SK-N-SH (cell line): ENCODE data around the gene SF3A1. TPM values are rescaled to one million over a fixed set of nuclear protein-coding genes. Genes with fewer than 3 reads are reported as not detected.

Experiments
- CTCF ChIA-PET: fragments of 300-600, 350-600 bp; formaldehyde crosslinking; extraction: SDS; loops from one replicate; lab custom pipeline; 2021; lab: Yijun Ruan, JAX
- POLR2A ChIA-PET: fragments of 350-600 bp; sonication (Branson Sonifier 250); formaldehyde crosslinking; extraction: SDS; loops from one replicate; lab custom pipeline; 2020; ENCODE audit warnings: antibody characterized with exemption, inconsistent platforms; lab: Yijun Ruan, JAX
- DNase-seq: peaks from one replicate; pipeline ENCODE4 v3.0.0; 2012
- H2AFZ ChIP-seq: fragments of 200-600 bp; sonication (generic); 2 replicates; pipeline ENCODE4 v1.8.1; 2016; ENCODE audit warnings: antibody characterized with exemption, mild to moderate bottlenecking, low read depth
- H3F3A ChIP-seq: fragments of 200-600 bp; sonication (generic); replicated peaks from 2 replicates; pipeline ENCODE3; 2016; ENCODE audit warnings: antibody characterized with exemption, mild to moderate bottlenecking; ENCODE audit not compliant: insufficient read depth
- H3K27ac ChIP-seq, 2 experiments: fragments of 200-500 bp in 1 of 2; fragments of 200-600 bp in 1 of 2; sonication (Bioruptor generic) in 1 of 2; sonication (generic), shearing (Covaris generic) in 1 of 2; 2 replicates each; pipeline versions ENCODE4 v1.5.1 to v1.6.1; 2014 to 2016; ENCODE audit warnings: low read depth in 2 of 2, inconsistent platforms in 1 of 2, low read length in 1 of 2, mild to moderate bottlenecking in 1 of 2, mixed read lengths in 1 of 2
- H3K27me3 ChIP-seq: fragments of 200-600 bp; sonication (generic), shearing (Covaris generic); 2 replicates; pipeline ENCODE4 v1.6.1; 2016; ENCODE audit warnings: mixed run types; ENCODE audit not compliant: insufficient read depth
- H3K36me3 ChIP-seq, 2 experiments: fragments of 200-500 bp in 1 of 2; fragments of 200-600 bp in 1 of 2; sonication (Bioruptor generic) in 1 of 2; sonication (generic) in 1 of 2; replicated peaks in 1 of 2; 2 replicates each; pipeline versions ENCODE3 to v1.5.1; 2014 to 2016; ENCODE audit warnings: low read length in 1 of 2, mild to moderate bottlenecking in 1 of 2; ENCODE audit not compliant: insufficient read depth in 2 of 2, control insufficient read depth in 1 of 2
- H3K4me1 ChIP-seq, 2 experiments: fragments of 200-500 bp in 1 of 2; fragments of 200-600 bp in 1 of 2; sonication (Bioruptor generic) in 1 of 2; sonication (generic), shearing (Covaris generic) in 1 of 2; 2 replicates each; pipeline versions ENCODE4 v1.5.1 to v1.6.1; 2014 to 2016; ENCODE audit warnings: low read depth in 1 of 2, low read length in 1 of 2, mixed run types in 1 of 2; ENCODE audit not compliant: insufficient read depth in 2 of 2, control insufficient read depth in 1 of 2
- H3K4me2 ChIP-seq: fragments of 200-600 bp; sonication (generic), shearing (Covaris generic); 2 replicates; pipeline ENCODE4 v1.6.1; 2017; ENCODE audit warnings: mixed run types
- H3K4me3 ChIP-seq, 2 experiments: fragments of 200-500 bp in 1 of 2; fragments of 200-600 bp in 1 of 2; sonication (Bioruptor generic) in 1 of 2; sonication (generic), shearing (Covaris generic) in 1 of 2; 2 replicates each; pipeline versions ENCODE4 v1.5.1 to v1.8.1; 2014 to 2016; ENCODE audit warnings: low read depth in 2 of 2, inconsistent platforms in 1 of 2, low read length in 1 of 2, mild to moderate bottlenecking in 1 of 2, mixed read lengths in 1 of 2, moderate library complexity in 1 of 2
- H3K79me2 ChIP-seq: fragments of 200-600 bp; sonication (generic); 2 replicates; pipeline ENCODE4 v1.8.1; 2017; ENCODE audit warnings: mild to moderate bottlenecking; ENCODE audit not compliant: insufficient read depth
- H3K9ac ChIP-seq: fragments of 200-600 bp; sonication (generic); 2 replicates; pipeline ENCODE4 v1.6.1; 2017; ENCODE audit warnings: mixed run types
- H3K9me2 ChIP-seq: fragments of 200-600 bp; sonication (generic); 2 replicates; pipeline ENCODE4 v1.6.1; 2017; ENCODE audit warnings: mixed run types
- H3K9me3 ChIP-seq: fragments of 200-600 bp; sonication (generic); 2 replicates; pipeline ENCODE4 v1.6.1; 2017; ENCODE audit warnings: mixed run types, mild to moderate bottlenecking, moderate library complexity
- H4K20me1 ChIP-seq: fragments of 200-600 bp; sonication (generic); 2 replicates; pipeline ENCODE4 v1.6.1; 2017; ENCODE audit warnings: mild to moderate bottlenecking, mixed run types; ENCODE audit not compliant: insufficient read depth
- CHD2 ChIP-seq: fragments of 150-350 bp; IDR thresholded peaks from 2 replicates; pipeline ENCODE4 v1.6.1; 2018; ENCODE audit warnings: low read length; ENCODE audit not compliant: partially characterized antibody
- ELF1 ChIP-seq: IDR thresholded peaks from 2 replicates; pipeline ENCODE4 v1.4.0; 2012
- EZH2phosphoT487 ChIP-seq: fragments of 200-600 bp; sonication (generic); IDR thresholded peaks from 2 replicates; pipeline ENCODE4 v1.6.1; 2017; ENCODE audit warnings: low read depth, mixed run types, mild to moderate bottlenecking, antibody characterized with exemption, moderate library complexity, borderline replicate concordance
- FOXJ3 ChIP-seq: sonication (generic); formaldehyde crosslinking; IDR thresholded peaks from 2 replicates; pipeline ENCODE4 v1.5.1; 2020; ENCODE audit warnings: mild to moderate bottlenecking, missing genetic modification reagents
- GATA2 ChIP-seq: sonication (generic); formaldehyde crosslinking; IDR thresholded peaks from 2 replicates; pipeline ENCODE4 v1.5.0; 2020; ENCODE audit warnings: mild to moderate bottlenecking, missing genetic modification reagents
- IRF3 ChIP-seq: fragments of 150-350 bp; IDR thresholded peaks from 2 replicates; pipeline ENCODE4 v1.6.1; 2016; ENCODE audit warnings: mild to moderate bottlenecking, low read depth, low read length
- MEF2A ChIP-seq: IDR thresholded peaks from 2 replicates; pipeline ENCODE4 v1.4.0; 2012; ENCODE audit warnings: low read depth, borderline replicate concordance
- MXI1 ChIP-seq: IDR thresholded peaks from 2 replicates; pipeline ENCODE4 v1.6.1; 2012; ENCODE audit warnings: mild to moderate bottlenecking, low read depth, low read length, improper control_type of control experiment
- NRF1 ChIP-seq: IDR thresholded peaks from 2 replicates; pipeline ENCODE4 v1.6.1; 2012; ENCODE audit warnings: low read depth, mild to moderate bottlenecking, low read length
- PBX3 ChIP-seq: IDR thresholded peaks from 2 replicates; pipeline ENCODE4; 2012
- POLR2AphosphoS5 ChIP-seq: IDR thresholded peaks from 2 replicates; pipeline ENCODE4 v1.6.1; 2012; ENCODE audit warnings: low read depth, low read length
- RAD21 ChIP-seq: IDR thresholded peaks from 2 replicates; pipeline ENCODE4 v1.6.1; 2012; ENCODE audit warnings: mild to moderate bottlenecking, low read length
- RCOR1 ChIP-seq: fragments of 150-350 bp; IDR thresholded peaks from 2 replicates; pipeline ENCODE4 v1.6.1; 2017; ENCODE audit warnings: antibody characterized with exemption, low read length
- RFX5 ChIP-seq: IDR thresholded peaks from 2 replicates; pipeline ENCODE4 v1.6.1; 2012; ENCODE audit warnings: mild to moderate bottlenecking, improper control_type of control experiment, low read length
- RXRA ChIP-seq: IDR thresholded peaks from 2 replicates; pipeline ENCODE4 v1.4.0; 2012; ENCODE audit warnings: low read depth, mild to moderate bottlenecking, borderline replicate concordance
- SMC3 ChIP-seq: IDR thresholded peaks from 2 replicates; pipeline ENCODE4 v1.6.1; 2012; ENCODE audit warnings: low read depth, low read length, improper control_type of control experiment
- TAF1 ChIP-seq: IDR thresholded peaks from 2 replicates; pipeline ENCODE4 v1.6.1; 2012; ENCODE audit warnings: low read depth, mild to moderate bottlenecking, low read length, moderate library complexity, borderline replicate concordance
- TCF12 ChIP-seq: IDR thresholded peaks from 2 replicates; pipeline ENCODE4 v1.4.0; 2012
- TEAD4 ChIP-seq: IDR thresholded peaks from 2 replicates; pipeline ENCODE4 v1.4.0; 2012; ENCODE audit warnings: mild to moderate bottlenecking, borderline replicate concordance; ENCODE audit not compliant: insufficient read depth
- YY1 ChIP-seq: IDR thresholded peaks from 2 replicates; pipeline ENCODE4 v1.4.0; 2012; ENCODE audit warnings: low read depth, mild to moderate bottlenecking
- WGBS: methylation state at CpG from one replicate; pipeline ENCODE4 v1.1.6; 2017; ENCODE audit warnings: low lambda C conversion rate; 5-methylcytosine and 5-hydroxymethylcytosine counted together
- polyA plus RNA-seq, 3 experiments: library from polyadenylated mRNA; depleted of rRNA; stranded (reverse); fragments of >200 nt; gene quantifications; 2 replicates each; pipeline ENCODE4 v1.2.3, GENCODE V29; 2012
- TF ChIP-seq, protein P1 (sequence below): IDR thresholded peaks from 2 replicates; pipeline ENCODE4 v1.4.0; 2012; ENCODE audit warnings: low read depth, borderline replicate concordance
- TF ChIP-seq, protein P2 (sequence below): fragments of 150-350 bp; IDR thresholded peaks from 2 replicates; pipeline ENCODE4 v1.6.1; 2017; ENCODE audit warnings: antibody characterized with exemption, low read length, low read depth, borderline replicate concordance

SF3A1 gene
- polyA plus RNA-seq, 1 of the 3 experiments (the other 2 are of a cell fraction), result 75.2 TPM

DNA sequence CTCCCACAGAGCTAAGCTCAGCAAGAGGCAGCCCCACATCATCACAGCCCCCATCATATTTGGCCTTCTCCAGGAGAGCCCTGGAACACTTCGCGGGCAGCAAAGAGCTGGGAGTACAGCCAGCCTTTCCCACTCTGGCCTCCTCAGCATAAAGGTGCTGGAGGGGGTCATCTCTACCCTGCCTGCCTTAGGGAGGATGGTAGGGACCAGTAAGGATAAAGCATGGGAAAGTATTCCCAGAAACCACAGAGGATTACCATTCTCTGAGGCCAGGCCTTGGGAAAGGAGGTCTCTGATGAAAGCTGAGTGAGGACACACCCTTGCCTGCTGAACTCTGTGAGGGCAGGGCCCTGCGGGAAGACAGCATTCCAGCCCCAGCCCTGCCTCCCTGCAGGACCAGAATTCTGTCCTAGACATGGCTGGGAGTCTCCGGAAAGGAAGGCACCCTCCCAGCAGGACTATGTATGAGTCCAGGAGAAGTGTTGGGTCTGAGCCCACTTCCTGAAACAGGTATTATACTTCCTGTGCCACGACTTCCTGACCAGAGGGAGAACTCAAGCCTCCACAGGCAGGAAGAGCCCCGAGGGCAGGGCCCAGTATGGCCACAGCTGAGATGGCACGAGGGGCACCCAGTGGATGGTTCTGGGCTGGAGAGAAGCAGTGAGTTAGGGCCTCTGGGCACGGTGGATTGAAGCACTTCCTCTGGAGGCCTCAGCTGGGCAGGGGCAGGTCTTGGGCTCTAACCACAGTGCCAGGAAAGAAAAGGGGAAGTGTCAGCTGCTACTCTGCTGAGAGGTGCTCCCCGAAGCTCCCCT lies 54.5 kb downstream of the SF3A1 start:
- Histone ChIP-seq H3K79me2 (peaks cover 21% of the 10 kb centered on the region; the same call in 1 of the 2 replicates), H3F3A (no peaks in the 10 kb centered on the region), H3K9ac (no peak overlapping the region), H3K27me3 (no peaks in the 10 kb centered on the region), H2AFZ (no peak overlapping the region), H3K4me1 (peaks cover 5 to 12% of the 10 kb centered on the region in 2 experiments; a peak in 1 of 4 replicates), H4K20me1 (peaks cover 14% of the 10 kb centered on the region; the same call in 1 of the 2 replicates), H3K4me3 (no peak overlapping the region), H3K4me2 (no peak overlapping the region), H3K9me2 (no peaks in the 10 kb centered on the region), H3K9me3 (no peaks in the 10 kb centered on the region), H3K27ac (no peak overlapping the region), H3K36me3 (peaks cover 0 to 17% of the 10 kb centered on the region in 2 experiments)
- no peak for TF ChIP-seq YY1
- TF ChIP-seq RFX5, result no peak
- TF ChIP-seq CHD2, result no peak
- no peak for TF ChIP-seq FOXJ3 (CRISPR knock-in tag)
- TF ChIP-seq, protein P1, sequence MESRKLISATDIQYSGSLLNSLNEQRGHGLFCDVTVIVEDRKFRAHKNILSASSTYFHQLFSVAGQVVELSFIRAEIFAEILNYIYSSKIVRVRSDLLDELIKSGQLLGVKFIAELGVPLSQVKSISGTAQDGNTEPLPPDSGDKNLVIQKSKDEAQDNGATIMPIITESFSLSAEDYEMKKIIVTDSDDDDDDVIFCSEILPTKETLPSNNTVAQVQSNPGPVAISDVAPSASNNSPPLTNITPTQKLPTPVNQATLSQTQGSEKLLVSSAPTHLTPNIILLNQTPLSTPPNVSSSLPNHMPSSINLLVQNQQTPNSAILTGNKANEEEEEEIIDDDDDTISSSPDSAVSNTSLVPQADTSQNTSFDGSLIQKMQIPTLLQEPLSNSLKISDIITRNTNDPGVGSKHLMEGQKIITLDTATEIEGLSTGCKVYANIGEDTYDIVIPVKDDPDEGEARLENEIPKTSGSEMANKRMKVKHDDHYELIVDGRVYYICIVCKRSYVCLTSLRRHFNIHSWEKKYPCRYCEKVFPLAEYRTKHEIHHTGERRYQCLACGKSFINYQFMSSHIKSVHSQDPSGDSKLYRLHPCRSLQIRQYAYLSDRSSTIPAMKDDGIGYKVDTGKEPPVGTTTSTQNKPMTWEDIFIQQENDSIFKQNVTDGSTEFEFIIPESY, result no peak
- no peak for TF ChIP-seq POLR2AphosphoS5
- TF ChIP-seq EZH2phosphoT487, result no peak
- TF ChIP-seq IRF3, result no peak
- no peak for TF ChIP-seq NRF1
- no peak for TF ChIP-seq GATA2 (CRISPR knock-in tag)
- no peak for TF ChIP-seq TCF12
- ChIA-PET POLR2A (interaction anchor here (0.6 to 0.7 kb wide), 2 partner anchors 11 kb away, joined by 3 to 4 read pairs; no protein-coding TSS in a partner anchor), CTCF (interaction anchor here (0.7 to 1.2 kb wide), 2 partner anchors 11 to 14 kb away, joined by 3 to 4 read pairs; no protein-coding TSS in a partner anchor)
- WGBS, result 95% methylated on average over 3 of the region's 9 CpGs
- DNase-seq, result no peak

GRCh38 chr22:30299322-30299721 lies 57.4 kb downstream of the SF3A1 start:
- Histone ChIP-seq H3K4me2 (no peak overlapping the region), H3K9me2 (no peaks in the 10 kb centered on the region), H3K27ac (no peak overlapping the region), H3K9ac (no peak overlapping the region), H4K20me1 (0 out of 2 replicates have a peak, but pooled peaks cover 6% of the 10 kb centered on the region), H3K36me3 (peaks cover 0 to 33% of the 10 kb centered on the region in 2 experiments), H3K9me3 (no peaks in the 10 kb centered on the region), H3K4me1 (no peaks in the 10 kb centered on the region; a peak in 1 of 4 replicates), H3F3A (no peaks in the 10 kb centered on the region), H3K4me3 (no peak overlapping the region), H2AFZ (no peak overlapping the region), H3K79me2 (peaks cover 2% of the 10 kb centered on the region; the same call in 1 of the 2 replicates), H3K27me3 (no peaks in the 10 kb centered on the region)
- WGBS, result 96% methylated on average over 13 of the region's 13 CpGs
- CTCF ChIA-PET, result interaction anchor here (1.3 kb wide), 1 partner anchor 11 kb away, joined by 5 read pairs; no protein-coding TSS in a partner anchor
- POLR2A ChIA-PET, result no interaction called here
- DNase-seq, result no peak
- no peak for TF ChIP-seq SMC3
- TF ChIP-seq GATA2 (CRISPR knock-in tag), result no peak
- TF ChIP-seq EZH2phosphoT487, result no peak
- no peak for TF ChIP-seq FOXJ3 (CRISPR knock-in tag)
- no peak for TF ChIP-seq RXRA
- no peak for TF ChIP-seq MEF2A
- no peak for TF ChIP-seq RAD21
- TF ChIP-seq ELF1, result no peak
- TF ChIP-seq TAF1, result no peak
- TF ChIP-seq TEAD4, result no peak
- no peak for TF ChIP-seq RCOR1
- no peak for TF ChIP-seq TCF12
- TF ChIP-seq, protein P2, sequence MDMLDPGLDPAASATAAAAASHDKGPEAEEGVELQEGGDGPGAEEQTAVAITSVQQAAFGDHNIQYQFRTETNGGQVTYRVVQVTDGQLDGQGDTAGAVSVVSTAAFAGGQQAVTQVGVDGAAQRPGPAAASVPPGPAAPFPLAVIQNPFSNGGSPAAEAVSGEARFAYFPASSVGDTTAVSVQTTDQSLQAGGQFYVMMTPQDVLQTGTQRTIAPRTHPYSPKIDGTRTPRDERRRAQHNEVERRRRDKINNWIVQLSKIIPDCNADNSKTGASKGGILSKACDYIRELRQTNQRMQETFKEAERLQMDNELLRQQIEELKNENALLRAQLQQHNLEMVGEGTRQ, result no peak
- TF ChIP-seq MXI1, result no peak
- TF ChIP-seq YY1, result no peak
- TF ChIP-seq CHD2, result no peak
- TF ChIP-seq PBX3, result no peak
